NB4 (cell line): ENCODE measurements around the gene MICAL2.

Experiments
- MYC ChIP-seq: IDR thresholded peaks from 2 replicates; pipeline ENCODE4 v1.6.1; 2011; ENCODE audit warnings: low read depth, low read length
- POLR2A ChIP-seq: IDR thresholded peaks from 2 replicates; pipeline ENCODE4 v1.6.1; 2011; ENCODE audit warnings: mild to moderate bottlenecking; ENCODE audit not compliant: insufficient read length; ENCODE audit errors: extremely low read depth
- TF ChIP-seq, protein P1 (sequence below): IDR thresholded peaks from one replicate; pipeline ENCODE4 v1.5.1; 2012; ENCODE audit warnings: low read depth, low read length
- TF ChIP-seq, protein P2 (sequence below): IDR thresholded peaks from 2 replicates; pipeline ENCODE4 v1.6.1; 2011; ENCODE audit warnings: low read depth, low read length

DNA sequence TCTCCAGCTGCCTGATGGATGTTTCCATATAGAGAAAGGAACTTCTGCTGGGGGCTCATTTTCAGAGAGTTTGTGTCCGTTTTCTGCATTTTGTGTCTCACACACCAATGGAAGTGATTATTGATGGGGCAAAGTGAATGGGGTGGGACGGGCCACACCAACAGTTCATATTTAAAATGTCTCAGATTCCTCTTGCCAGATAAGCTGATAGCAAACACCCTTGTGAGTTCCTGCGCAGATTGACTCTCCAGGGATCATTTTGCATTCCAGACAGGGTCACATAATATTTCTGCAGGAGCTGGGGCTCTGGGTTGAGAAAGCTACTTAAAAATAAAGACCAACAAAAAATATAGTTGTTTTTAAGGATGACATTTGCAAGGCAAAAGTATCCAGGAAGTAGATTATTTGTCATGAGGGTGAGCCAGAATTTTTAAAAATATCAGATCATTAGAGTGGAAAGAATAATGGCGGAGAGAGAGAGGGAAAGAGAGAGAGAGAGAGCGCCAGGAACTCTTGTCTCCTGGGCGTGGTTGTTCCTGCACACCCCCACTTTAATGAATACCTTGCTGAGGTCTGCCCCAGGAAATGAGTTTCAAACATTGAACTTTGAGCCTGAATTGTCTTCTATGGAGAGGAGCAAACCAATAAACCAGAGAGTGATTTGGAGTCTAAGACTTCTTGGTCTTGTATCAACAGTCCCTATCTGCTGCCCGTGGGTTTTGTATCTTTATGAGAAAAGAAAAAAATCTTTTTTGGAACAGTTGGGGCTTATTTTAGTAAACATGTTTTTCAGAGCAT is 33.3 kb downstream of the MICAL2 start:
- TF ChIP-seq, protein P1, sequence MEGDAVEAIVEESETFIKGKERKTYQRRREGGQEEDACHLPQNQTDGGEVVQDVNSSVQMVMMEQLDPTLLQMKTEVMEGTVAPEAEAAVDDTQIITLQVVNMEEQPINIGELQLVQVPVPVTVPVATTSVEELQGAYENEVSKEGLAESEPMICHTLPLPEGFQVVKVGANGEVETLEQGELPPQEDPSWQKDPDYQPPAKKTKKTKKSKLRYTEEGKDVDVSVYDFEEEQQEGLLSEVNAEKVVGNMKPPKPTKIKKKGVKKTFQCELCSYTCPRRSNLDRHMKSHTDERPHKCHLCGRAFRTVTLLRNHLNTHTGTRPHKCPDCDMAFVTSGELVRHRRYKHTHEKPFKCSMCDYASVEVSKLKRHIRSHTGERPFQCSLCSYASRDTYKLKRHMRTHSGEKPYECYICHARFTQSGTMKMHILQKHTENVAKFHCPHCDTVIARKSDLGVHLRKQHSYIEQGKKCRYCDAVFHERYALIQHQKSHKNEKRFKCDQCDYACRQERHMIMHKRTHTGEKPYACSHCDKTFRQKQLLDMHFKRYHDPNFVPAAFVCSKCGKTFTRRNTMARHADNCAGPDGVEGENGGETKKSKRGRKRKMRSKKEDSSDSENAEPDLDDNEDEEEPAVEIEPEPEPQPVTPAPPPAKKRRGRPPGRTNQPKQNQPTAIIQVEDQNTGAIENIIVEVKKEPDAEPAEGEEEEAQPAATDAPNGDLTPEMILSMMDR, result no peak
- TF ChIP-seq MYC (no peak), POLR2A (no peak)
- TF ChIP-seq, protein P2, sequence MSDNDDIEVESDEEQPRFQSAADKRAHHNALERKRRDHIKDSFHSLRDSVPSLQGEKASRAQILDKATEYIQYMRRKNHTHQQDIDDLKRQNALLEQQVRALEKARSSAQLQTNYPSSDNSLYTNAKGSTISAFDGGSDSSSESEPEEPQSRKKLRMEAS, result no peak
